Vagina (tissue), 2 donors: ENCODE results near the gene PLEKHA6. TPM values are rescaled to one million over a fixed set of nuclear protein-coding genes. Genes with fewer than 3 reads are reported as not detected.
A peak's percentile ranks its signal among the peaks of the same experiment; 100 is the strongest.

Experiments
- DNase-seq, 2 donors: peaks; one replicate each; pipeline ENCODE4 v3.0.0-alpha.2; 2017; ENCODE audit errors: extremely low spot score in 2 of 2
- H3K27ac ChIP-seq: fragments of 200-600 bp; sonication (generic); one replicate; pipeline ENCODE4 v1.5.1; 2019
- H3K27me3 ChIP-seq: fragments of 200-600 bp; sonication (generic); one replicate; pipeline ENCODE4 v1.5.1; 2019
- H3K36me3 ChIP-seq, 2 donors: fragments of 200-600 bp; sonication (generic); one replicate each; pipeline ENCODE4 v1.5.1; 2017 to 2019
- H3K4me1 ChIP-seq: fragments of 200-600 bp; sonication (generic); one replicate; pipeline ENCODE4 v1.5.1; 2019
- H3K4me3 ChIP-seq, 2 donors: fragments of 200-600 bp; sonication (generic); 1 replicate in 1 of 2; 2 replicates in 1 of 2; pipeline ENCODE4 v1.5.1; 2016 to 2019
- H3K9me3 ChIP-seq: fragments of 200-600 bp; sonication (generic); one replicate; pipeline ENCODE4 v1.5.1; 2019
- POLR2A ChIP-seq, 2 donors: fragments of 450-650 bp; IDR thresholded peaks; one replicate each; pipeline ENCODE4 v1.6.1; 2017; ENCODE audit warnings: antibody characterized with exemption in 2 of 2, mild to moderate bottlenecking in 2 of 2, moderate library complexity in 2 of 2
- POLR2AphosphoS5 ChIP-seq, 2 donors: sonication (generic); formaldehyde crosslinking; IDR thresholded peaks; one replicate each; pipeline ENCODE4 v1.9.0; 2017; ENCODE audit warnings: antibody characterized with exemption in 2 of 2, mild to moderate bottlenecking in 2 of 2, low read depth in 1 of 2; ENCODE audit not compliant: insufficient read depth in 1 of 2
- intact Hi-C: fragments of 100-400 bp; cut with DNase I; formaldehyde crosslinking; loops from one replicate; pipeline ENCODE4 v1.15.1; 2023
- total RNA-seq: library from RNA; depleted of rRNA; stranded (reverse); fragments of >200 nt; gene quantifications from one replicate; pipeline ENCODE4 v1.2.3, GENCODE V29; 2016
- TF ChIP-seq, protein P1 (sequence below), 3 experiments: fragments of 450-650 bp in 2 of 3; fragments of 200-600 bp in 1 of 3; sonication (generic) in 1 of 3; IDR thresholded peaks; one replicate each; pipeline ENCODE4 v1.5.1; 2017 to 2019; ENCODE audit warnings: antibody characterized with exemption in 3 of 3, mild to moderate bottlenecking in 2 of 3, moderate library complexity in 2 of 3

The PLEKHA6 gene
- total RNA-seq, 1 donor from 2014 or later = 15.0 TPM

DNA sequence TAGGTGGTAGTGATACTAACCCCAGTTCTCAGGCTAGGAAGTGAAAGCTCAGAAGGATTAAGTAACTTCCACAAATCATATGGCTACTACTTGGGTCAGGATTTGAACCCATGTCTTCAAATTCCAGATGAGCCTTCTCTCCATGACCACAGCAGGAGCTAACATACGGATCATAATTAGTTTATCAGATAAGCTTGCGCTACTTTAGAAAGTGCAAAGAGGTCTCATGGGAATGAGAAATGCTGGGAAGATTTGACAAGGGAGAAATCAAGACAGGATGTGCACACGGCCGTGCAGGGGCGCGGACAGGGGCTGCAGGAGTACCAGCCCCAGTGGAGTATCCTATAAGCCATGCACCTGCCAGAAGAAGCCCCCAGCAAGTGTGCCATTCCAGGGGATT, 5.2 kb downstream of the PLEKHA6 start:
- H3K9me3 ChIP-seq = no peaks in the 10 kb centered on the region
- intact Hi-C loops = no loop called here
- H3K36me3 ChIP-seq = no peaks in the 10 kb centered on the region
- peaks cover 25% of the 10 kb centered on the region for H3K4me1 ChIP-seq
- no peak for TF ChIP-seq POLR2AphosphoS5 (IDR thresholded peaks at IDR 0.05; ENCODE audit: insufficient read depth in 1 of 2, low read depth in 1 of 2)
- TF ChIP-seq POLR2A (IDR thresholded peaks at IDR 0.05) = no peak
- TF ChIP-seq, protein P1, sequence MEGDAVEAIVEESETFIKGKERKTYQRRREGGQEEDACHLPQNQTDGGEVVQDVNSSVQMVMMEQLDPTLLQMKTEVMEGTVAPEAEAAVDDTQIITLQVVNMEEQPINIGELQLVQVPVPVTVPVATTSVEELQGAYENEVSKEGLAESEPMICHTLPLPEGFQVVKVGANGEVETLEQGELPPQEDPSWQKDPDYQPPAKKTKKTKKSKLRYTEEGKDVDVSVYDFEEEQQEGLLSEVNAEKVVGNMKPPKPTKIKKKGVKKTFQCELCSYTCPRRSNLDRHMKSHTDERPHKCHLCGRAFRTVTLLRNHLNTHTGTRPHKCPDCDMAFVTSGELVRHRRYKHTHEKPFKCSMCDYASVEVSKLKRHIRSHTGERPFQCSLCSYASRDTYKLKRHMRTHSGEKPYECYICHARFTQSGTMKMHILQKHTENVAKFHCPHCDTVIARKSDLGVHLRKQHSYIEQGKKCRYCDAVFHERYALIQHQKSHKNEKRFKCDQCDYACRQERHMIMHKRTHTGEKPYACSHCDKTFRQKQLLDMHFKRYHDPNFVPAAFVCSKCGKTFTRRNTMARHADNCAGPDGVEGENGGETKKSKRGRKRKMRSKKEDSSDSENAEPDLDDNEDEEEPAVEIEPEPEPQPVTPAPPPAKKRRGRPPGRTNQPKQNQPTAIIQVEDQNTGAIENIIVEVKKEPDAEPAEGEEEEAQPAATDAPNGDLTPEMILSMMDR (IDR thresholded peaks at IDR 0.05) = no peak
- no peaks in the 10 kb centered on the region for H3K27me3 ChIP-seq
- DNase-seq = no peak
- H3K27ac ChIP-seq = no peak overlapping the region
- no peak overlapping the region for H3K4me3 ChIP-seq

DNA sequence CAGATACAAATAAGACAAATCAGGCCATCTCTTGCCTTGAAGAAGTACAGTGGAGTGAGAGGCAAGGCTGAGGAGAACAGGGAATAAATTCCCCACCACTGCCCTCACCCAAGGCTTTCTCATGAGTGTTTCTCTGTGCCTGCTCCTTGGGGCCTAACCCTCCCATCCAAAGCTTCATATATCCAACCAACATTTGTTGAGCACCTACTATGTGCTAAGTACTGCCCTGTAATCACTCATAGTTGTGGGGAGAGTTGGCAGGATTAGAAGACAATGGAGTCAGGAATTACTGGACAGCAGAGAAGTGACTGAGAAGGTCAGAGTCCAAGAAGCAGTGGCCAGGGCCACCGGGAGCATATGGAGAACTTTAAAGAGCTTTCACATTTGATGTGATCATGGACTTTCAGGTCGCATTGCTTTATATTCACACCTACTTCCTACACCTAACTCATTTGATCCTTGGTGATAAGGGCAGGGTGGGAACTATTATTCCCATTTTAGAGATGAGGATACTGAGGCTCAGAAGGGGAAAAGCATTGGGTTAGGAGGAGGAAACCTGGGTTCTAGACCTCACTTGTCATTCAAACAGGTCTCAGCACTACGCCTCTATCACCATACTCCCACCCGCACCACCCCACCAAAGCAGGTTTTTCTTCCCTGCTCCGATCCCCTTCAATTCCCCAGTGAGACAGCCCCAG, 6.4 kb downstream of the PLEKHA6 start:
- H3K9me3 ChIP-seq = no peaks in the 10 kb centered on the region

DNA sequence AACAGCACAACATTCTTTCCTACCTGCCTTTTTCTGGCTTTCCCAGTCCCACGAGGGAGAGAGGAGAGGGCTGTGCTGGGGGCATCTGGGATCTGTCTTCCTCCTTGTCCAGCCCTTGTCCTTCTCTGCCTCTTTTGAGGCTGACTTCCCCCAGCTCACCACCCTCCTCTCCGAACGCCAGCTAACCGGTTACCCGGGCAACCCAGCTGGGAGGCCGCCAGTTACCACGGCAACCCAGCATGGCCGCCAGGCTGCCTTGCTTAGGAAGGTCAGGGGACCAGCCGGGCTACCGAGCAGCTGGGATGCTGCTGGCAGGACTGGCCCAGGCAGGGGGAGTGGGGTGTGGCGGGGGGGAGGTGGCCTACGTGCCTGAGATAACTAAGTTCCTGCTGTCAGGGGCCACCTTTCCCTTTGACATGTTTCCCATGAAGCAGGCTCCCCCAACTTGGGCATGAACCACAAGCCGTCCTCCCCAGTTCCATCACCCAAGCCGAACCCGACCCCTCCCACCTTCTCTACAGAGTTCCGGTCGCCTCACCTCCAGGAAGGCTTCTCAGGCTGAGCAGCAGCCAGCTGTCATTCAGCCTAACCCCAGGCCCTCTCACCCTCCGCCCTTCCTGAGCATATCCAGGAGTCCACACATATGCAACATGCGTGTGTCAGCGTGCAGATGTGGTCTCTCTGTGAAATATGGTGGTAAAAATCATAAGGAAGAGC, 8.7 kb downstream of the PLEKHA6 start:
- intact Hi-C loops = no loop called here
- no peak overlapping the region for H3K27ac ChIP-seq
- H3K4me3 ChIP-seq = no peak overlapping the region
- no peaks in the 10 kb centered on the region for H3K36me3 ChIP-seq
- DNase-seq = no peak
- H3K9me3 ChIP-seq = no peaks in the 10 kb centered on the region
- no peak for TF ChIP-seq POLR2AphosphoS5 (IDR thresholded peaks at IDR 0.05; ENCODE audit: insufficient read depth in 1 of 2, low read depth in 1 of 2)
- TF ChIP-seq, protein P1 (IDR thresholded peaks at IDR 0.05) = no peak
- no peak for TF ChIP-seq POLR2A (IDR thresholded peaks at IDR 0.05)
- H3K27me3 ChIP-seq = no peaks in the 10 kb centered on the region
- peaks cover 36% of the 10 kb centered on the region for H3K4me1 ChIP-seq

More for the DNA sequence above, 6.4 kb downstream of the PLEKHA6 start:
- Histone ChIP-seq H3K27me3 (no peaks in the 10 kb centered on the region), H3K4me1 (peaks cover 33% of the 10 kb centered on the region), H3K4me3 (no peak overlapping the region), H3K27ac (no peak overlapping the region), H3K36me3 (no peaks in the 10 kb centered on the region)
- no peak for DNase-seq
- TF ChIP-seq POLR2A (IDR thresholded peaks at IDR 0.05) (no peak), POLR2AphosphoS5 (IDR thresholded peaks at IDR 0.05; ENCODE audit: insufficient read depth in 1 of 2, low read depth in 1 of 2) (no peak)
- TF ChIP-seq, protein P1 (IDR thresholded peaks at IDR 0.05) = no peak
- intact Hi-C loops = no loop called here

DNA sequence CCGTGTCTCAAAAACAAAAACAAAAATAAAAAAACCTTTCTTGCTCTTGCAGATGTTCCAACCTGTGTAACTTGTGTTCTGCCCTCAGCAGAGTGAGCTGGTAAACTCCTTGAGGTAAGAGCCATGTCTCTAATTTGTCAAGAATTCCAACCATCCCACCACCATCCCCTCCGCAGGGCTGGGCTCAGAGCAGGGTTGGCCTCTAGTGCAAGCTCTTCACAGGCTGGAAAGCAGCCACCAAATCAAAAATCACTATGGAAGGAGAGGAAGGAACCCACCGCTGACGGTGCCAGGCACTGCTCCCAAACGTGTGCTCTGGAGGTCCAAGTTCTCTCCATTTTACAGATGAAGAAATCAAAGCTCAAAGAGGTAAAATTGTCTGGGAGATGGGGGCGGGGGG, 9.4 kb downstream of the PLEKHA6 start:
- Histone ChIP-seq H3K4me3 (no peak overlapping the region), H3K27ac (no peak overlapping the region), H3K4me1 (peaks cover 36% of the 10 kb centered on the region), H3K9me3 (no peaks in the 10 kb centered on the region), H3K27me3 (no peaks in the 10 kb centered on the region), H3K36me3 (no peaks in the 10 kb centered on the region)
- TF ChIP-seq, protein P1 (IDR thresholded peaks at IDR 0.05) = no peak
- no peak for TF ChIP-seq POLR2A (IDR thresholded peaks at IDR 0.05)
- TF ChIP-seq POLR2AphosphoS5 (IDR thresholded peaks at IDR 0.05; ENCODE audit: insufficient read depth in 1 of 2, low read depth in 1 of 2) = no peak
- DNase-seq = no peak
- intact Hi-C loops = no loop called here

DNA sequence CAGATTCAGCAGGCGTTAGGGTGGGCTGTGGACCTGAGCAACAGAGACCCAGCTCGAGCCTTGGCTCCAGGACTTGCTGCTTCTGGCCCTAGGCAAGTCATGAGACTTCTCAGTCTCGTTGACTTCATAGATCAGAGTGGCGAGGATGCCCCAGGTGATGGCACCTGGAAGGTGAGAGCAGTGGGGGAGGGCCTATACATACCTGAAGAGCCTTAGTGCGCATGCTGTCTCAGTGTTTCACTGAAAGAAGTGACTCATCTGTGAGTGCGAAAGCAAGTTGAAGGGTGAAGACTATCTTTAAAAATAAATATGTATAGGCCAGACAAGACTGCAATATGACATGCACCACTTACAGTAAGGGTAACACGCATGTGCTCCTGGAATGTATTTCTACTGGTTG, 10.1 kb downstream of the PLEKHA6 start:
- H3K4me3 ChIP-seq = no peak overlapping the region
- no peak for DNase-seq
- H3K27ac ChIP-seq = peak overlapping the region; percentile 68
- no peaks in the 10 kb centered on the region for H3K36me3 ChIP-seq
- no peaks in the 10 kb centered on the region for H3K27me3 ChIP-seq
- intact Hi-C loops = no loop called here
- TF ChIP-seq POLR2AphosphoS5 (IDR thresholded peaks at IDR 0.05; ENCODE audit: insufficient read depth in 1 of 2, low read depth in 1 of 2) (no peak), POLR2A (IDR thresholded peaks at IDR 0.05) (no peak)
- TF ChIP-seq, protein P1 (IDR thresholded peaks at IDR 0.05) = no peak
- H3K4me1 ChIP-seq = peaks cover 36% of the 10 kb centered on the region
- no peaks in the 10 kb centered on the region for H3K9me3 ChIP-seq
